ENCODE results near the gene PYGB. TPM values are rescaled to one million over a fixed set of nuclear protein-coding genes. Genes with fewer than 3 reads are reported as not detected.

The PYGB gene
- total RNA-seq, 1 experiment from 2014 or later = 78.9 TPM

- no peak overlapping the region for H3K27ac Mint-ChIP-seq (ENCODE audit: unreplicated experiment)
- no peaks in the 10 kb centered on the region for H3K27me3 ChIP-seq (replicated peaks; ENCODE audit: control insufficient read depth, insufficient read depth, low read length)
- no peaks in the 10 kb centered on the region; the same call in none of the 2 replicates for H3K36me3 ChIP-seq (ENCODE audit: control insufficient read depth, insufficient read depth, low read length)
- intact Hi-C loops (cut with micrococcal nuclease; ENCODE audit: unreplicated experiment) = loop anchor here (2.0 kb wide), 1 partner anchor 20 kb away; the partner anchor contains the start of gene ENTPD6
- no peaks in the 10 kb centered on the region for H3K9me3 Mint-ChIP-seq (ENCODE audit: unreplicated experiment)
- no peak for TF ChIP-seq CTCF (IDR thresholded peaks at IDR 0.05; ENCODE audit: insufficient read depth in 1 of 2, low read depth in 1 of 2, low read length in 1 of 2, severe bottlenecking in 1 of 2, unreplicated experiment in 1 of 2)
- ChIA-PET CTCF (no interaction called here), POLR2A (no interaction called here)
- H3K4me3 Mint-ChIP-seq (ENCODE audit: unreplicated experiment) = no peak overlapping the region
- H3K4me1 Mint-ChIP-seq (ENCODE audit: low read depth, unreplicated experiment) = no peaks in the 10 kb centered on the region
- peaks cover 30% of the 10 kb centered on the region for H3K36me3 Mint-ChIP-seq (ENCODE audit: insufficient read depth, unreplicated experiment)
- no TSS peak for BruUV-seq (replicated peaks)
- no peak for DNase-seq
- H3K27me3 Mint-ChIP-seq (ENCODE audit: insufficient read depth, unreplicated experiment) = no peaks in the 10 kb centered on the region
- no peaks in the 10 kb centered on the region for H3K4me1 ChIP-seq
- no peaks in the 10 kb centered on the region for H3K9me3 ChIP-seq
- no peak overlapping the region for H3K4me3 ChIP-seq (ENCODE audit: low read depth, low read length)
These were observed 33.1 kb upstream of the PYGB start for GRCh38 chr20:25214819-25215218.

GRCh38 chr20:25215521-25215920 lies 32.4 kb upstream of the PYGB start:
- intact Hi-C loops (cut with micrococcal nuclease; ENCODE audit: unreplicated experiment) = loop anchor here (2.0 kb wide), 1 partner anchor 21 kb away; the partner anchor contains the start of gene ENTPD6
- ChIA-PET CTCF (no interaction called here), POLR2A (no interaction called here)
- TF ChIP-seq CTCF (IDR thresholded peaks at IDR 0.05; ENCODE audit: insufficient read depth in 1 of 2, low read depth in 1 of 2, low read length in 1 of 2, severe bottlenecking in 1 of 2, unreplicated experiment in 1 of 2) = no peak
- H3K4me1 Mint-ChIP-seq (ENCODE audit: low read depth, unreplicated experiment) = no peaks in the 10 kb centered on the region
- H3K27me3 ChIP-seq (replicated peaks; ENCODE audit: control insufficient read depth, insufficient read depth, low read length) = no peaks in the 10 kb centered on the region
- H3K4me3 ChIP-seq (ENCODE audit: low read depth, low read length) = no peak overlapping the region
- BruUV-seq (replicated peaks) = no TSS peak
- no peak overlapping the region for H3K27ac Mint-ChIP-seq (ENCODE audit: unreplicated experiment)
- peaks cover 2% of the 10 kb centered on the region for H3K36me3 ChIP-seq (ENCODE audit: control insufficient read depth, insufficient read depth, low read length)
- no peaks in the 10 kb centered on the region for H3K9me3 ChIP-seq
- no peak for DNase-seq
- no peaks in the 10 kb centered on the region for H3K27me3 Mint-ChIP-seq (ENCODE audit: insufficient read depth, unreplicated experiment)
- H3K36me3 Mint-ChIP-seq (ENCODE audit: insufficient read depth, unreplicated experiment) = peaks cover 30% of the 10 kb centered on the region
- no peaks in the 10 kb centered on the region for H3K4me1 ChIP-seq
- no peaks in the 10 kb centered on the region for H3K9me3 Mint-ChIP-seq (ENCODE audit: unreplicated experiment)
- no peak overlapping the region for H3K4me3 Mint-ChIP-seq (ENCODE audit: unreplicated experiment)

- Mint-ChIP-seq H3K4me3 (ENCODE audit: unreplicated experiment) (no peak overlapping the region), H3K4me1 (ENCODE audit: low read depth, unreplicated experiment) (no peaks in the 10 kb centered on the region), H3K27ac (ENCODE audit: unreplicated experiment) (no peak overlapping the region), H3K9me3 (ENCODE audit: unreplicated experiment) (no peaks in the 10 kb centered on the region), H3K36me3 (ENCODE audit: insufficient read depth, unreplicated experiment) (peaks cover 34% of the 10 kb centered on the region), H3K27me3 (ENCODE audit: insufficient read depth, unreplicated experiment) (no peaks in the 10 kb centered on the region)
- no peak overlapping the region for H3K4me3 ChIP-seq (ENCODE audit: low read depth, low read length)
- no peaks in the 10 kb centered on the region for H3K9me3 ChIP-seq
- H3K4me1 ChIP-seq = no peaks in the 10 kb centered on the region
- ChIA-PET CTCF (no interaction called here), POLR2A (no interaction called here)
- no peaks in the 10 kb centered on the region for H3K27me3 ChIP-seq (replicated peaks; ENCODE audit: control insufficient read depth, insufficient read depth, low read length)
- peaks cover 4% of the 10 kb centered on the region for H3K36me3 ChIP-seq (ENCODE audit: control insufficient read depth, insufficient read depth, low read length)
- intact Hi-C loops (cut with micrococcal nuclease; ENCODE audit: unreplicated experiment) = no loop called here
- BruUV-seq (replicated peaks) = no TSS peak
- no peak for DNase-seq
- no peak for TF ChIP-seq CTCF (IDR thresholded peaks at IDR 0.05; ENCODE audit: insufficient read depth in 1 of 2, low read depth in 1 of 2, low read length in 1 of 2, severe bottlenecking in 1 of 2, unreplicated experiment in 1 of 2)
These were observed 31.5 kb upstream of the PYGB start for GRCh38 chr20:25216199-25216945.

Measured in Caco-2 (cell line).